NOMO-1 treated with DMSO at 0.1 percent for 48 hours (cell line): ENCODE measurements around the gene LRRTM2.

Experiments
- DNase-seq: peaks from one replicate; lab custom pipeline; 2025; ENCODE audit not compliant: unreplicated experiment; lab: John Stamatoyannopoulos, UW

Gene LRRTM2

DNA sequence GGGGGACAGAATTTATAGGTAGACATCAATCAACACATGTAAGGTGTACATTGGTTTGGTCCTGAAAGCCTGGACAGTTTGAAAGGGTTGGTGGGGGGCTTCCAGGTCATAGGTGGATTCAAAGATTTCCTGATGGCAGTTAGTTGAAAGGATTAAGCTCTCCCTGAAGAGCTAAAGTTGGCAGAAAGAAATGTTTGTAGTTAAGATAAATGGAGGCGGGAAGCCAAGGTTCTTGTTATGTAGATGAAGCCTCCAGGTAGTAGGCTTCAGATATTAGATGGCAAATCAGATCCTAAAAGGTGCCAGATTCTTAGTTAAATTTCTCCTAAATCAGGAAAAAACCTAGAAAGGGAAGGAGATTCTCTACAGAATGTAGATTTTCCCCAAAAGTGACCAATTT is 9.0 kb upstream of the LRRTM2 start:
- DNase-seq = no peak

- DNase-seq = no peak
Measured at GRCh38 chr5:138883211-138883610, 8.1 kb upstream of the LRRTM2 start.

DNA sequence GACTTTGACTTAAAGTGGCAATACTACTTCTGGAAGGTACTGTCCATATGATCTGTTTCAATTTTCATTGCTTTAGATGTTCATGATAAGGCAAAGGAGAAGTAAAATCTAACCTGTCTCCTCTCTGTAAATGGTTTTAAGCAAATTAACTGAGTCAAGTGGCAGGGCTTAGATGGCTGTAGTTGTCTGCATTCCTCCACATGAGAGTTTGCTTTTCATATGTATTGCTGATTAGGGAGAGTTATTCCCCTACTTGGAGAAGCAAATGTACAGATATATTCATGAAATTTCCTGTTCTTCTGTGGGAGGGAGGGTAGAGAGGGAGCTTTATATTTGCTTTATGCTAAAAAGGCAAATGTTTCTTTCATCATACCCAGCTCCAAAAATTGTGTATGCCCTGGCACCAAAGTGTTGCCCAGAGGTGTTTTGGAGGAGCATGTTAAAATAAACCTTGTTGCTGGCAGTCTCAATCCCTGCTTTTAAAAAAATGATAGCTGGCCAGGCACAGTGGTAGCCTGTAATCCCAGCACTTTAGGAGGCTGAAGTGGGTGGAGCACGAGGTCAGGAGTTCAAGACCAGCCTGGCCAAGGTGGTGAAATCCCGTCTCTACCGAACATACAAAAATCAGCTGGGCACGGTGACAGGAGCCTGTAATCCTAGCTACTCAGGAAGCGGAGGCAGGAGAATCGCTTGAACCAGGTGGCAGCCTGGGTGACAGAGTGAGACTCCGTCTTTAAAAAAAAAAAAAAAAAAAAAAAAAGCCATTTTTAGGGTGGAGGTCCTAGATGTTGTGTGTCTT is 3.5 kb upstream of the LRRTM2 start:
- no peak for DNase-seq

GRCh38 chr5:138876811-138877210 is 1.7 kb upstream of the LRRTM2 start:
- DNase-seq = no peak

- DNase-seq = no peak
Measured at GRCh38 chr5:138875946-138876345, 811 bp upstream of the LRRTM2 start.

DNA sequence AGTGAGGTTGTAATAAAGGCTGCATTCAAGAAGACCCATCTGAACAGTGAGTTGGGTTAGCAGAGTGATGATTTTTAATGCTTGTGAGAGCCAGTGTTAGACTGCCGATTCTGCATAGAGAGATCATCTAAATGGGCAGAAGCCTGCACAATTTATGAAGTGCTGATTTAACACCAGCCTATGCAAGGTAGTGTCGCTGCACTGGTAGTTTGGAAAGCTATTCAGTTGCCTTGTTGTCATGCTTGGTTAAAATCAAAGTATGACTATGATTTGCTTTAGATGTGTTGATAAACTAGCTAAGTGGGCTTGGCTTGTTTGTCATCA is 379 bp upstream of the LRRTM2 start:
- no peak for DNase-seq

DNA sequence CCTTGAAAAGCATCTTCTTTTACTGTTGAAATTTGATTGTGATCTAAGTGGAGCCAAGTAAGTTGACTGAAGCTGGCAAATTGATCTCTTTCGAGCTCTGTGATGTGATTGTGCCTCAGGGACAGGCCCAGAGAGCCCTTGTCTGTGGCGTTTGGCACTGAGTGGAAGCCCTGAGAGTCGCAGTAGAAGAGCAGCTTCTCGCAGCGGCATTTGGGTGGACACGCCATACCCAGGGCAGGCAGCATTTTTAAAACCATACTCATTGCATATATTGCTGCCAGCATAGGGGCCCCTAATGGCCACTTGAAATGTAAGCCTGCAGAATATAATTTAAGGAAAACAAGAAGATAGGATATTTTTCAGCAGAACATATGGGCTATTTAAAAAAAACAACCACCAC is 894 bp downstream of the LRRTM2 start:
- no peak for DNase-seq

- DNase-seq = no peak
Measured at GRCh38 chr5:138873466-138874221, 1.5 kb downstream of the LRRTM2 start.

- DNase-seq = no peak
Measured at GRCh38 chr5:138872841-138873465, 2.2 kb downstream of the LRRTM2 start.

- DNase-seq = no peak
Measured at GRCh38 chr5:138870611-138871010, 4.5 kb downstream of the LRRTM2 start.

DNA sequence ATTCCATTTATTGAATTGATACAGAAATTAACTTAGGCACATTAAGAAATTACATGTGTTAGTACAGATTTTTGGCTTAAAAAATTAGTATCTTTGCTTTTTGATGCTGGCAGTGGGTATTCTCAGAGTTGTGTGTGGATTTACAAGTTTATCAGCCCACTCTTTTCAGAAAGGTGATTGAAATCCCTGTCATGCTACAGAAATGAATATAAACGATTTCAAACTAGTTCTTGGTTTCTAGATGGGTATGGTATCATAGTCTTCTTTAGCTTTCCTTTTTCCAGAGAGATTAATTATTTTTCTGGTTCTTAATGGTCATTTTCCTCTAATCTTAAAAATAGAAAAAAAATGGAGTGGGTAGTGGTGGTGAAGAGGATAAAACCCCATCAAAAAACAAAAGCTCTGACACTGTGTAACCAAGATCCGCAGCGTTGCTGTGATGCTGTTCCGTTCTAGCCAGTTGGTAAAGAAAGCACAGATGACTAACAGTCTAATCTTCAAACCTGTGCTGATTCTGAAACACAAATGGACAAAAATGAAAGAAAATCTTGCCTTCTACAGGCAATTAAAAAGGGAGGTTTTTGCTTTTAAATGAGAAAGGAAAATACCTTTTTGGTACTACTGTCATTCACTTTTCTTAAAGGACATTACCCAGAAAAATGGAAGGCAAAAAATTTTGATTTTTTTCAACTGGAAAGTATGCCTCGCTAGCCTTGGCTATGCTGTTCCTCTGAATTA is 5.2 kb downstream of the LRRTM2 start:
- DNase-seq = no peak

DNA sequence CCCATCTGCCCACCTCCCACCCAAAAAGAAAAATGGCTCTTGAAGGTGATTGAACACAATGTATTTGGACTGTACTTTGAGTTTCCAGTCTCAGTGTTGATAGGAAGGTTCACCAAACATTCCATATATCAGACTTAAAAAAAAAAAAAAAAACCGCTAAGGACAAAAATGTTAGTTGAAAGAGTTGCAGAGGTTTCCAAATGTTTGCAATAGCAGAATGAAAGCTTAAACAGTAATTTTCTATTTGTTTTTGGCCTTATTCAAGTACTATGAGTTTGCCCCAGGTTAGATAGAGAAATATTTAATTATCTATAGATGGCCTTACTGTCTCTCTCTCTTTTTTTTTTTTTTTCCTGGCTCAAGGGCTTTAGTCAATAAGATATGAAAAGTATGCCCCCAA is 6.1 kb downstream of the LRRTM2 start:
- DNase-seq = no peak

DNA sequence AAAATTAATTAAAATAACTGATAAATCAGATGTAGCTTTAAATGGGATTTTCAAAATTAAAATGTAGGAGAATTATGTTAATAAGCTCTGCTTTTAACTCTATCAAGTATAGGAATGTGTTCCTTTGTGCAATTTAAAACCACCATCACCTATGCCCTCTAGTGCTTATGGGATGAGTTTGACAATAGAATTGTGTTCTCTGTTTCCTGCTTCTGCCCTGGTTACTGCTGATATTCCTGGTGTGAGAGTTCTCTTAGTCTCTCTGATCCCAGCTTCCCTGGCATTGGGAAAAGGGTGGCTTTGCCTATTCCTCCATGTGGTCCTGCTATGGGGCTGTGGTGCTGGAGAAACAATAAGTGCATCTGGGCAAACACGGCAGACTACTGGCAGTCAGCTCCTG is 8.1 kb downstream of the LRRTM2 start:
- no peak for DNase-seq

DNA sequence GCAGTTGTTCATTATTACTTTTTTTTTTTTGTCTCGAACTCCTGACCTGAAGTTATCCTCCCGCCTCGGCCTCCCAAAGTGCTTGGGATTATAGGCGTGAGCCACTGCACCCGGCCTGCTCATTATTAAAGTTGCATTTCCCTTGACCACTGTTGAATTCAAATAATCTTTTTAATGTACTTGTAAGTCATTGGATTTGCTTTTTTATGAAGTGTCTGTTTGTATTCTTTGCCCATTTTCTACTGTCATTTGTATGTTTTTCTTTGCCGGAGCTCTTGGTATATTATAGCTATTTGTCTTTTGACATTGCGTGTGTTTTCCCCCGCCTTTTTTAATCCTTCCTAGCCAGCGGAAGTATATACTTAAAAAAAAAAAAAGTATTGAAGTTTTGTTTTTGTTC is 22.0 kb downstream of the LRRTM2 start:
- DNase-seq = no peak

- DNase-seq = no peak
Measured at GRCh38 chr5:138850865-138851435, 24.2 kb downstream of the LRRTM2 start.

GRCh38 chr5:138849882-138850281 is 25.3 kb downstream of the LRRTM2 start:
- DNase-seq = no peak

- DNase-seq = no peak
Measured at GRCh38 chr5:138849439-138849838, 25.7 kb downstream of the LRRTM2 start.

GRCh38 chr5:138844812-138845513 is 30.2 kb downstream of the LRRTM2 start:
- DNase-seq = no peak

DNA sequence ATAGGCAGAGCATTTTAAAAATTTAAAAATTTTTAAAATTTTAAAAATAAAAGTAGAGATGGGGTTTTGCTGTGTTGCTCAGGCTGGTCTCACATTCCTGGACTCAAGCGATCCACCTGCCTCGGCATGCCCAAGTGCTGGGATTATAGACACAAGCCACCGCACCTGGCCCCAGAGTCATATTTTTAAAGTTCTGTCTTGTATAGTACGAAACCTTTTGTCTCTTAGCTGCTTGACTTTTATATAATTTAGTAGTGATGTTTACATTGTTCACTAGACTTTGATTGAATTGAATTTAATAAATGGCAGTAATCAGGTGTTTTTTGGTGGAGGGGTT is 31.0 kb downstream of the LRRTM2 start:
- no peak for DNase-seq

DNA sequence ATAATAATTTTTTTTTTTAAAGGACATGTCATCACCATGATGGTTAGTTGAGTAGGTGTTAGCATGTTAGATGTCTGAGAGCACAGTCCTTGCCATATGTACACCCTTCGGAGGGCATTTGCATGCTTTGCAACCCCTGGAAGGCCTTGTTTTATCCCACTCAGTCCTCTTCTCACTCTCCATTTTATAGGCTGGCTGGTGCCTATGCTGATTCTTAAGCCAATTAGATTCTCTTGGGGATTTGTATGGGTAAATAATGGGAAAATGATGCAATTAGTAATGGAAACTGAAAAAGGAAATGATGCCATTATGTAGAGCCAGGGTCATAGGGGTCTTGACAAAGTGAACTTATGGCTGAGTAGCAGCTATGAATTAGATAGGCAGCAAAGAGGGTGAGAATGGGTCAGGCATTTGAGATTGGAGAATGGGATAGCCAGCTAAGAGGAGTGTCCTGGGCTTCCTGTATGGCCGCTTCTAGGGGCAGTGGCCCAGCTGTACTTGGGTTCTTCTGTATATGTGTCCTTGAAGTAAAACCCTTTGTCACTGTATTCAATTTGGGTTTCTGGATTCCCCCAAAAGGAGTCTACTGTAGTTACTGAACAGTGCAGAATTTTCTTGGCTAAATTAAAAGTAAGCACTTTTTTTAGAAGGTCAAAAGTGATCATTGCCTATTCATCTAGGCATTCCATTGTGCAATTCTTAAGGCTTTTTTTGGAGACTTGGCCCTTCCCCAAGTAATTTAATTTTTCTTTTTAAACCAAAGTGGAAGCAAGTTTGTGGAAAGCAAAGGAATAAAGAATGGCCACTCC is 31.6 kb downstream of the LRRTM2 start:
- DNase-seq = no peak
